HCT116 (cell line): ENCODE measurements around the gene MYLK4. TPM values are rescaled to one million over a fixed set of nuclear protein-coding genes. Genes with fewer than 3 reads are reported as not detected.

Experiments
- ATAC-seq: fragments of 200-7000 bp; cut with Tn5 transposase; 2 replicates; pipeline ENCODE4 v1.9.1; 2020; ENCODE audit warnings: mild to moderate bottlenecking, moderate library complexity
- Bru-seq: library from RNA; stranded (reverse); fragments of 400-500 nt; gene quantifications from one replicate; lab custom pipeline; 2021; lab: Mats Ljungman, UMichigan
- BruChase-seq, 2 experiments: library from RNA; stranded (reverse); fragments of 400-500 nt; gene quantifications; one replicate each; lab custom pipeline; 2021; lab: Mats Ljungman, UMichigan
- BruUV-seq: library from RNA; stranded (reverse); fragments of 400-500 nt; replicated peaks from 2 replicates; lab custom pipeline; 2021; lab: Mats Ljungman, UMichigan
- CTCF ChIA-PET: fragments of 300-600 bp; sonication (Branson Sonifier 250); formaldehyde crosslinking; loops from one replicate; lab custom pipeline; 2021; ENCODE audit warnings: antibody characterized with exemption; lab: Charles Lee
- POLR2A ChIA-PET: fragments of 300-600, 350-600 bp; sonication (Branson Sonifier 250); formaldehyde crosslinking; loops from one replicate; lab custom pipeline; 2021; ENCODE audit warnings: antibody characterized with exemption; lab: Charles Lee
- RAD21 ChIA-PET, 2 experiments: fragments of 300-600 bp; sonication (Branson Sonifier 250); formaldehyde crosslinking; loops; one replicate each; lab custom pipeline; 2023; ENCODE audit warnings: low total read pairs in 2 of 2; ENCODE audit not compliant: uncharacterized antibody in 2 of 2, unreplicated experiment in 2 of 2, low non-redundant PET in 1 of 2; lab: Charles Lee
- DNase-seq: peaks from one replicate; pipeline ENCODE4 v3.0.0-alpha.2; 2010; ENCODE audit warnings: low read depth, low spot score
- H2AFZ ChIP-seq: fragments of 200-600 bp; shearing (Covaris generic), sonication (generic); 2 replicates; pipeline ENCODE4 v1.6.1; 2017; ENCODE audit warnings: low read depth, mixed run types, mixed read lengths, antibody characterized with exemption, low read length; ENCODE audit not compliant: poor library complexity, severe bottlenecking
- H3K27ac ChIP-seq: 2 replicates; pipeline ENCODE4 v1.5.1; 2012; ENCODE audit warnings: low read depth, low read length
- H3K27me3 ChIP-seq: fragments of 200-600 bp; sonication (generic); 2 replicates; pipeline ENCODE4 v1.6.1; 2016; ENCODE audit warnings: mixed run types, low read length, mixed read lengths; ENCODE audit not compliant: insufficient read depth
- H3K36me3 ChIP-seq, 2 experiments: fragments of 200-500 bp in 1 of 2; fragments of 200-600 bp in 1 of 2; sonication (Bioruptor generic) in 1 of 2; sonication (generic) in 1 of 2; 2 replicates each; pipeline versions ENCODE4 v1.5.1 to v1.6.1; 2014 to 2016; ENCODE audit warnings: low read length in 2 of 2, inconsistent platforms in 1 of 2, mixed read lengths in 1 of 2, mixed run types in 1 of 2; ENCODE audit not compliant: insufficient read depth in 2 of 2, control insufficient read depth in 1 of 2
- H3K4me1 ChIP-seq, 2 experiments: fragments of 200-600 bp in 1 of 2; sonication (generic) in 1 of 2; 2 replicates each; pipeline versions ENCODE4 v1.5.1 to v1.6.1; 2012 to 2017; ENCODE audit warnings: low read length in 2 of 2, inconsistent platforms in 1 of 2, mild to moderate bottlenecking in 1 of 2, mixed read lengths in 1 of 2, mixed run types in 1 of 2, moderate library complexity in 1 of 2; ENCODE audit not compliant: insufficient read depth in 2 of 2, control insufficient read depth in 1 of 2
- H3K4me2 ChIP-seq: fragments of 200-600 bp; sonication (generic); 2 replicates; pipeline ENCODE4 v1.6.1; 2017; ENCODE audit warnings: mixed run types, low read length, mixed read lengths
- H3K4me3 ChIP-seq, 2 experiments: fragments of 200-600 bp in 1 of 2; sonication (generic) in 1 of 2; replicated peaks in 1 of 2; 2 replicates each; pipeline ENCODE4 v1.5.1; 2011 to 2016; ENCODE audit warnings: low read length in 2 of 2, control low read depth in 1 of 2, low read depth in 1 of 2, mild to moderate bottlenecking in 1 of 2, mixed read lengths in 1 of 2, mixed run types in 1 of 2
- H3K79me2 ChIP-seq: fragments of 200-600 bp; sonication (generic); 2 replicates; pipeline ENCODE4 v1.6.1; 2017; ENCODE audit warnings: mild to moderate bottlenecking, mixed run types, low read length, moderate library complexity, mixed read lengths; ENCODE audit not compliant: insufficient read depth
- H3K9ac ChIP-seq: fragments of 200-600 bp; sonication (generic); 2 replicates; pipeline ENCODE4 v1.6.1; 2016; ENCODE audit warnings: low read length, mixed read lengths
- H3K9me2 ChIP-seq: fragments of 200-600 bp; sonication (generic), shearing (Covaris generic); 2 replicates; pipeline ENCODE4 v1.6.1; 2017; ENCODE audit warnings: mixed run types, mild to moderate bottlenecking, moderate library complexity; ENCODE audit not compliant: insufficient read depth
- H3K9me3 ChIP-seq, 2 experiments: fragments of 200-500 bp in 1 of 2; fragments of 200-600 bp in 1 of 2; sonication (Bioruptor generic) in 1 of 2; sonication (generic) in 1 of 2; 2 replicates each; pipeline ENCODE4 v1.6.1; 2014 to 2017; ENCODE audit warnings: low read length in 2 of 2, mixed read lengths in 2 of 2, inconsistent platforms in 1 of 2, low read depth in 1 of 2, mild to moderate bottlenecking in 1 of 2, mixed run types in 1 of 2, moderate library complexity in 1 of 2; ENCODE audit not compliant: control insufficient read depth in 1 of 2, insufficient read depth in 1 of 2
- H4K20me1 ChIP-seq: fragments of 200-600 bp; sonication (generic), shearing (Covaris generic); 2 replicates; pipeline ENCODE4 v1.6.1; 2017; ENCODE audit warnings: mixed run types, mild to moderate bottlenecking, moderate library complexity; ENCODE audit not compliant: insufficient read depth
- ELF1 ChIP-seq: IDR thresholded peaks from 2 replicates; pipeline ENCODE4 v1.6.1; 2012; ENCODE audit warnings: low read depth, borderline replicate concordance
- FOSL1 ChIP-seq: IDR thresholded peaks from 2 replicates; pipeline ENCODE4 v1.6.1; 2012; ENCODE audit warnings: low read depth
- JUND ChIP-seq: IDR thresholded peaks from 2 replicates; pipeline ENCODE4 v1.6.1; 2012
- SP1 ChIP-seq: IDR thresholded peaks from 2 replicates; pipeline ENCODE4 v1.6.1; 2012; ENCODE audit warnings: low read depth
- ZBTB33 ChIP-seq: IDR thresholded peaks from 2 replicates; pipeline ENCODE4 v1.6.1; 2011; ENCODE audit warnings: mild to moderate bottlenecking, low read length, moderate library complexity; ENCODE audit not compliant: insufficient replicate concordance; ENCODE audit errors: extremely low read depth
- ZFX ChIP-seq: fragments of 450-650 bp; IDR thresholded peaks from 2 replicates; pipeline ENCODE4 v1.6.1; 2017
- ZNF274 ChIP-seq: fragments of 200-500 bp; sonication (Bioruptor generic); IDR thresholded peaks from 2 replicates; pipeline ENCODE4 v1.6.1; 2014; ENCODE audit warnings: mild to moderate bottlenecking, low read depth, low read length, inconsistent platforms
- intact Hi-C: fragments of 100-400 bp; cut with micrococcal nuclease; formaldehyde crosslinking; loops from 2 replicates; pipeline ENCODE4 v1.10.0; 2022
- long read RNA-seq: library from polyadenylated mRNA; unstranded; transcript quantifications from one replicate; pipeline ENCODE4 v2.0.0, GENCODE V29; 2021; ENCODE audit not compliant: unreplicated experiment
- polyA plus RNA-seq: library from polyadenylated mRNA; unstranded; fragments of >200 nt; gene quantifications from 2 replicates; pipeline ENCODE4 v1.2.1, GENCODE V29; 2012; ENCODE audit warnings: missing spikeins
- total RNA-seq: library from RNA; stranded (reverse); gene quantifications from one replicate; pipeline ENCODE4 v1.2.1, GENCODE V29; 2021; ENCODE audit not compliant: unreplicated experiment

MYLK4 gene
- 0.27 TPM for total RNA-seq
- 0.13 and 0.16 TPM in 2 replicates for polyA plus RNA-seq
- percentile 28 among the genes with signal in this experiment for Bru-seq, nascent RNA
- BruChase-seq, experiment 1, labeled RNA remaining after a 6-hour chase, result percentile 33 among the genes with signal in this experiment
- BruChase-seq, experiment 2, labeled RNA remaining after a 2-hour chase, result percentile 38 among the genes with signal in this experiment
- long read RNA-seq, partial matches to known transcripts, result 0 of 1 reads
- long read RNA-seq, other reads (novel, unspliced or antisense), result 1 of 1 reads

DNA sequence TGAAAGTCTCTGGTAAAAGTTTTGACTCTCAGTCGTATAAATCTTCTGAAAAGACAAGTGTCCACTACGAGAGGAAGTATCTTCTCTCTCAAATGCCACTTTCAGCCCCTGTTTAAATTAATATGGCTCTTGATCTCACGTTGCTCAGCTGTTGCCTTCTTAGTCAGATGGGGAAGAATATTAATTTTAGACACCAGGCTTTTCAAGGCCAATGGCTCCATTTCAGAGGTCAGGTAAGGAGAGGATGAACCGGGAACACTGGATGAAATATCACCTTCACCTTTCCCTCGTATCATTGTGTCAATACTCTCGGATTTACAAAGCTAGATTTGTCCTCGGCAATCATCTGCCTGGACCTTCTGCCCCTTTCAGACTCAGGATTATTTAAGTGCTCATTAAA lies at the start of gene MYLK4:
Gene MYLK4, minus strand, starts transcription at position 91 of the 400 bp plus-strand sequence. CDS start 1,628 bp downstream, outside the sequence.
- ATAC-seq, result no peak
- H3K4me2 ChIP-seq, result peak within 1 kb of the TSS; percentile 56
- intact Hi-C loops, result no loop called here

More for the DNA sequence above, at the start of gene MYLK4:
- Histone ChIP-seq H3K9me2 (no peaks in the 10 kb centered on the region), H3K9me3 (no peaks in the 10 kb centered on the region), H3K9ac (no peak within 1 kb of the TSS), H3K27me3 (no peaks in the 10 kb centered on the region), H3K36me3 (no peaks in the 10 kb centered on the region), H3K79me2 (no peaks in the 10 kb centered on the region), H3K4me3 (0 out of 4 replicates have a peak within 1 kb of the TSS, but pooled peaks of 1 of the 2 experiments have one; percentile 15), H4K20me1 (no peaks in the 10 kb centered on the region), H3K27ac (no peak within 1 kb of the TSS), H2AFZ (peak within 1 kb of the TSS; percentile 100), H3K4me1 (peaks cover 0 to 9% of the 10 kb centered on the region in 2 experiments; a peak in 2 of 4 replicates)
- no TSS peak for BruUV-seq
- RAD21 ChIA-PET, result interaction anchor here in 1 of 2 experiments (1.1 kb wide), 1 partner anchor 13 kb away, joined by 3 read pairs; no protein-coding TSS in a partner anchor
- TF ChIP-seq ELF1, result no peak
- TF ChIP-seq SP1, result no peak
- TF ChIP-seq ZNF274, result no peak
- no peak for TF ChIP-seq ZFX
- TF ChIP-seq ZBTB33, result no peak
- no peak for TF ChIP-seq JUND
- no peak for TF ChIP-seq FOSL1
- CTCF ChIA-PET, result interaction anchor here (0.8 to 2.5 kb wide), 12 partner anchors 7 to 1199 kb away, joined by 3 to 21 read pairs (median 4); partner anchors contain the start of genes SERPINB6 and WRNIP1
- POLR2A ChIA-PET, result no interaction called here
- no peak for DNase-seq
